ENCODE results near the gene FRAT1.
"Not testable (repeated sequence)": the region's sequence is repeated elsewhere in the genome, so short reads cannot be mapped to it uniquely, and the experiment has no call there.

FRAT1 gene

GRCh38 chr10:97336006-97336405 is 16.9 kb downstream of the FRAT1 start:
- no peak for DNase-seq (ENCODE audit: low read depth, low spot score)
- H3K4me3 ChIP-seq (ENCODE audit: low read depth, low read length): no peak overlapping the region
- in situ Hi-C loops (cut with HindIII; ENCODE audit: low sequenced_read_pairs): no loop called here
- TF ChIP-seq, protein P1, sequence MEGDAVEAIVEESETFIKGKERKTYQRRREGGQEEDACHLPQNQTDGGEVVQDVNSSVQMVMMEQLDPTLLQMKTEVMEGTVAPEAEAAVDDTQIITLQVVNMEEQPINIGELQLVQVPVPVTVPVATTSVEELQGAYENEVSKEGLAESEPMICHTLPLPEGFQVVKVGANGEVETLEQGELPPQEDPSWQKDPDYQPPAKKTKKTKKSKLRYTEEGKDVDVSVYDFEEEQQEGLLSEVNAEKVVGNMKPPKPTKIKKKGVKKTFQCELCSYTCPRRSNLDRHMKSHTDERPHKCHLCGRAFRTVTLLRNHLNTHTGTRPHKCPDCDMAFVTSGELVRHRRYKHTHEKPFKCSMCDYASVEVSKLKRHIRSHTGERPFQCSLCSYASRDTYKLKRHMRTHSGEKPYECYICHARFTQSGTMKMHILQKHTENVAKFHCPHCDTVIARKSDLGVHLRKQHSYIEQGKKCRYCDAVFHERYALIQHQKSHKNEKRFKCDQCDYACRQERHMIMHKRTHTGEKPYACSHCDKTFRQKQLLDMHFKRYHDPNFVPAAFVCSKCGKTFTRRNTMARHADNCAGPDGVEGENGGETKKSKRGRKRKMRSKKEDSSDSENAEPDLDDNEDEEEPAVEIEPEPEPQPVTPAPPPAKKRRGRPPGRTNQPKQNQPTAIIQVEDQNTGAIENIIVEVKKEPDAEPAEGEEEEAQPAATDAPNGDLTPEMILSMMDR (IDR thresholded peaks at IDR 0.05; ENCODE audit: low read depth, low read length): no peak

DNA sequence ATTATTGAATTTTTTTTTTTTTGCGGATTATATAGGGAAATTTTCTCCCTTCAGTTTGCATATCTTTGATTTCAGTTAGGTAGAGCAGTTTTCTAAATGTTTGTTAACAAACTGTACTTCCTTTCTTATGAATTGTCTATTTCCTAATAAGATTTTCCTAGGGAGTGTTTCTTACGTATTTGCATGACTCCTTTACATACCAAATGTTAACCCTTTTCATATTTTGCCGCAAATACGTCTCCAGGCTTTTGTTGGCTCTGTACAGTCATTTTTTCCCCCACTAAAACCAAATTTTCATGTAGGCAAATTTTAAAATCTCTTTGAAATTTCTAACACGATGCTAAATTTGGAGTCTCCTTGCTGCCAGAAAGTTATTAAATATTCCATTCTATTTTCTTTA is 17.4 kb downstream of the FRAT1 start:
- DNase-seq (ENCODE audit: low read depth, low spot score): no peak
- in situ Hi-C loops (cut with HindIII; ENCODE audit: low sequenced_read_pairs): no loop called here
- TF ChIP-seq, protein P1 (IDR thresholded peaks at IDR 0.05; ENCODE audit: low read depth, low read length): no peak
- H3K4me3 ChIP-seq (ENCODE audit: low read depth, low read length): no peak overlapping the region

- no peak overlapping the region for H3K4me3 ChIP-seq (ENCODE audit: low read depth, low read length)
- no peak for DNase-seq (ENCODE audit: low read depth, low spot score)
- in situ Hi-C loops (cut with HindIII; ENCODE audit: low sequenced_read_pairs): no loop called here
- TF ChIP-seq, protein P1 (IDR thresholded peaks at IDR 0.05; ENCODE audit: low read depth, low read length): no peak
These were observed 18.1 kb downstream of the FRAT1 start for GRCh38 chr10:97336942-97337831.

DNA sequence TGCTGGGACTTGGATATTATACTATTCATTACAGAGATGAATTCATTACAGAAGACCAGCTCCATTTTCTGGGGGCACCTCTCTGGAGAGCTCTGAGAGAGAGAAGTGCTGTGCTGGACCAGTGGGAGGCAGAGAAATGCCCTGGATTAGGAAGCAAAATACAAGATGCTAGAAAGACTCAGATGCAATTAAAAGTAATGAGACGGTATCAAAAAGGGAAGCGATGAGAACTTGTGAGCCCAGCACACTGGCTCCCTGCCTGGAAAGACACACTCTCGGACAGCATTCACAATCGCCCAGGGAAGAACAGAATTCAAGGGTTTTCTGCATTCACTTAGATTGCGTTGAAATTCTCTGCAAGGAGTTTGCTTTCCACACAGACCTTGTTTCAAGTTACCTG is 19.0 kb downstream of the FRAT1 start:
- DNase-seq (ENCODE audit: low read depth, low spot score): no peak
- in situ Hi-C loops (cut with HindIII; ENCODE audit: low sequenced_read_pairs): no loop called here
- no peak overlapping the region for H3K4me3 ChIP-seq (ENCODE audit: low read depth, low read length)
- TF ChIP-seq, protein P1 (IDR thresholded peaks at IDR 0.05; ENCODE audit: low read depth, low read length): no peak

GRCh38 chr10:97341416-97341815 is 22.3 kb downstream of the FRAT1 start:
- TF ChIP-seq, protein P1 (IDR thresholded peaks at IDR 0.05; ENCODE audit: low read depth, low read length): no peak
- DNase-seq (ENCODE audit: low read depth, low spot score): no peak
- in situ Hi-C loops (cut with HindIII; ENCODE audit: low sequenced_read_pairs): no loop called here
- no peak overlapping the region for H3K4me3 ChIP-seq (ENCODE audit: low read depth, low read length)

GRCh38 chr10:97343664-97344063 is 24.6 kb downstream of the FRAT1 start:
- in situ Hi-C loops (cut with HindIII; ENCODE audit: low sequenced_read_pairs); DNase-seq (ENCODE audit: low read depth, low spot score); H3K4me3 ChIP-seq (ENCODE audit: low read depth, low read length): not testable (repeated sequence)

DNA sequence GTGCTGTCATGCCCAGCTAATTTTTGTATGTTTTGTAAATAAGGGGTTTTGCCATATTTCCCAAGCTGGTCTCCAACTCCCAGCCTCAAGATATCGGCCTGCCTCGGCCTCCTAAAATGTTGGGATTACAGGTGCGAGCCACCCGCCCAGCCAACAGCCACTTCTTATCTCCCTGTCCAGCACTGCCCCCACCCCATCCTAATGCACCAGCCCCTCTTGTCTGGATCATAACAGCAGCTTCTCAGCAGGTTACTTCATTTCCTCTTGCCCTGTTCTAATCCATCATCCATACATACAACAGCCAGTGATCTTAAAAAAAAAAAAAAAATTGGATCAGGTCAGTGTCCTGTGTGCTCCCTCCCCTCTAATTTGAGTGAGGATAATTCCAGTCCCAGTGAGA is 28.2 kb downstream of the FRAT1 start:
- no peak for DNase-seq (ENCODE audit: low read depth, low spot score)
- no peak overlapping the region for H3K4me3 ChIP-seq (ENCODE audit: low read depth, low read length)
- in situ Hi-C loops (cut with HindIII; ENCODE audit: low sequenced_read_pairs): no loop called here
- TF ChIP-seq, protein P1 (IDR thresholded peaks at IDR 0.05; ENCODE audit: low read depth, low read length): no peak
